Measurements from ENCODE around the gene GIMAP8.
"Not testable (repeated sequence)": the region's sequence is repeated elsewhere in the genome, so short reads cannot be mapped to it uniquely, and the experiment has no call there.

Gene GIMAP8

DNA sequence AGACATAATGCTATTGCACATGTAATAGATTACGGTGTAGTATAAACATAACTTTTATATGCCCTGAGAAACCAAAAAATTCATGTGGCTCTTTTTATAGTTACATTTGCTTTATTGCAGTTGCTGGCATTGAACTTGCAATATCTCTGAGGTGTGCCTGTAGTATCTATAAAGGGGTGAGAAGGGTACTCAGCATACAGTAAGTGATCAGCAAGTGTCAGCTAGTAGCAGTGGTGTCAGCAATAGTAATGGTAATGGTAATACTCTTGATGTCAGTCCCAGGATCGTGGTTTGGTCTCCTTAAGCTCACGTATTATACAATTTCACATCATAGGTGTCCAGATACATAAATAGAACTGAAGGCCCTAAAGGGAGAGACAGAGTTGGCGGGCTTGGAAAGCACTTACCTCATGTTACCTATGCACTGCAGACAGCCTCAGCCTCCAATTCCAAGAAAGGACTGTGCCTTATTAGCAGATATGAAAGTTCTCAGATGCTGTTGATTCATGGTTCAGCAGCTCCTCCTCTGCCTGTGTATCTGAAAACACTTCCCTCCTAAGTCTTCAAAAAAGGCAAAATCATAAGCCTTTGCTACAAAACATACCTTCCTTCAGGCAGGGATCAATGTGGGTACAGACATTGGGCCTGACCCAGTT is 57.6 kb downstream of the GIMAP8 start:
- no peak for DNase-seq

DNA sequence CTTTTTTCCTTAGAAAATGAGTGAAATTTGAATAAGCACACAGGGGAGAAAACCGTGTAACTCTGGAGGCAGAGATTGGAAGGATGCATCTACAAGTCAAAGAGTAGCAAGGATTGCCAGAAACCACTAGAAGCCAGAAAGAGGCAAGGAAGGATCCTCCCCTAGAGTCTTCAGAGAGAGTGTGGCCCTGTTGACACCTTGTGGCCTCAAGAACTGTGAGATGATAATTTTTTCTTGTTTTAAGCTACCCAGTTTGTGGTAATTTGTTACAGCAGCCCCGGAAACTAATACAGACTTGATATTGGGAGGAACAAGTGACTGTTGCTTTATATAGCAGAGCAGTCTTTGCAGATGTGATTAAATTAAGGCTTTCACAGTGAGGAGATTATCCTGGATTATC is 60.6 kb downstream of the GIMAP8 start:
- no peak for DNase-seq

DNA sequence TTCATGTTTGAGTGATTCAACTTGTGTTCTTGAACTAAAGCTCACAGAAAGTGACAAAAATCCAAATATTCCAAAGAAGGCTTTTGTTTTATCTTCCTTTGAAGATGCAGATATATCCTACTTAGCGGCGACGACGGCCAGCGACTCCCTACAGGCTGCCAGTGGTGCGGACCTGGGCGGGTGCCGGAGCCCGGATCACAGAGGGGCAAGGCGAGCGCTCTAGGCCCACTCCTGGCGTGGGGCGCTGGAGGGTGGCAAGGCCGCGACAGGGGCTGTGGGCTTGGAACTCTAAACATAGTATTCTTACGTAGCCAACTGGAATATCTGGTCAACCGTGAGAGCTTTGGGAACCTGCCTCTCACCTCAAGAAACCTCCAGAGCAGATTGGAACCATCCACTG is 63.3 kb downstream of the GIMAP8 start:
- DNase-seq: no peak

DNA sequence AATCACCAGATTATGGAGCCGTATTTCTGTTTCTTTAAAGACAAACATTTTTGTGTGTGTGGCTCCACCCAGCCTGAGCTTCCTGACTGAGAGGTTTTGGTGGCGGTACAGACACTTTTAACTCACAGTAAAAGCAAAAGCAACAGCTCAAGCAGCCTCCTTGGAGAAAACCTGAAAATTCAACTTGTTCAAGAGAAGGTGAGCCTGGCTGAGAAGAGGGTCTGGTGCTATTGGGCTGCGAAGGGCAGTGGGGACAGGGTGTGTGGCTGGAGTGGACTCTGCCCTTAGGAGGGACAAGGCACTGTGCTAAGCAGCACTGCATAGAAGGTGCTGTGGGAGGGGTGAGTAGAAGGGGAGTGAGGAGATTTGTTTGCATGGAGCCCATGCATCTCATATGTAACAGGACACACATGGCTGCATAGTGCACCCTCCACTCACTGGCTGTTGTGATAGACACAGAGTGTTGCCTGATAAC is 64.4 kb downstream of the GIMAP8 start, which contains the start of gene GIMAP7:
Gene GIMAP7 (plus strand): TSS at position 125 of the 475 bp plus-strand sequence. CDS start 5,103 bp downstream, outside the sequence.
- no peak for DNase-seq

DNA sequence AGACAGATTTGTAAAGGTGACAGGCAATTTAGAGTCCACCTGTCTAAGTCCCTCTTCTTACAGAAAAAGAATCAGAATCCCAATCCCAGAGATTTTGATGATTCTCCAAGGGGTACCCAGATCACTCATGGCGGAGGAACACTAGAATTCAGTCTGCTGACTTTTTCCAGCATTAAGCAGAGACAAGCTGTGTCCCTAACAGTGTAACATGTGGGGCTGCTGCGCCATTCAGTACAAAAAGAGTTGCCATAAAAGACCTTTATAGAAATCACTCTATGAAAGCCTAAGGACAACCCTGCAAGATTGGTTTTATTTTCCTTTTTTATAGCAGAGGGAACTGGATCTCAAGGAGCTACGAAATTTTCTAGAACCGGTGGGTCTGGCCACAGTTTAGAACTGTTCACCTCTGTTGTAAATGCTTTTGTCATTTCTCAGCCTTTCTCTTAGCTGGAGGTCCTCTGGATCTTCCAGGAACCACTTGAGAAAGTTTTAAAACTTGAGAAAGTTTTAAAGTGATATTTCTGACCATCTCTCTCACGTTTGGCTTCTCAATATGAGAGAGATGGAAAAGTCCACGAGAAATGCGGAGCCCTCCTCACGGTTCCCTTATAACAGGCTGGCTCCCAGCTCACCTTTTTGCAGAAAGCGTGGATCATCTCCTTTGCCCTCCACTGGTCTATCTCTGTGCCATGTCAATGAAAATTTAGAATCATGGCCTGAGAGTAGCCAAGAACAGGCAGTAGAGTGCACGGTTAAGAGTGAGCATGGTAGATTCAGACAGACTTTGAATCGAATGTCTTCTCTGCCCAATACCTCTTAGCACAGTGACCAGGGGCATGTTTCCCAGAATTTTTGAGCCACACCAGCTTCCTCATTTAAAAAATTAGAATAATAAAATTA is 65.1 kb downstream of the GIMAP8 start:
- DNase-seq: no peak

DNA sequence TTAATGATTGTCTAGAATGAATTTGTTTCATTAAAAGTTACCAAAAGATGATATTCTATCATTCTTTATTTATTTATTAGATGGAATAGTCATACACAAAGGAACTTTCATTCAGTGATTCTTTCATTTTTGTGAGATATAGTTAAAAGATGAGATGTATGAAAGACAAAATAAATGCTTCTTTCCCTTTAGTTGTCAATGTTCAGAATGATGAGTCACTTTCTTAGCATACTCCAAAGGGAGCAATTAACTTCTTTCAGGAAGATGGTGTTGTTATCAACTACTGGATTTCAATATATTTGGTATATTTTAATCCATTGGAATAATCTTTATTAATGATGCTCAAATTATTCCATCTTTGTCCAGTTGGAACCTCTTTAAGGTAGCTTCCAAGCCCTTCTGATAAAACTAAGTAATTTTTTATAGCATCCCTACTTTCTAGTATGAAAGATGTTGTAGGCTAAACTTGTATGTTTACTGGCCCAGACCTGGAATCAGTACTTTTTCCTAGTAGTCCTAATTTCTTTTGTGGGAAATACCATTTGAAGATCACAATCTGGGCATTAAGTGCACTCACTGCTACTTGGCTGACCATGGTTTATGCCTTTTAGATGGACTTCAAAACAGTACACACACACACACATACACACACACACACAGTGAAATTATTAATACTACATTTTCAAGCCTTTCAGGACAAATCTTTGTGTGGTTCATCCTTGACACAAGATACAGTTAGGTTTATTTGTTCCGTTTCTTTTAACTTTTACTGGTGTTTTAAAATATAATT is 66.7 kb downstream of the GIMAP8 start:
- no peak for DNase-seq

DNA sequence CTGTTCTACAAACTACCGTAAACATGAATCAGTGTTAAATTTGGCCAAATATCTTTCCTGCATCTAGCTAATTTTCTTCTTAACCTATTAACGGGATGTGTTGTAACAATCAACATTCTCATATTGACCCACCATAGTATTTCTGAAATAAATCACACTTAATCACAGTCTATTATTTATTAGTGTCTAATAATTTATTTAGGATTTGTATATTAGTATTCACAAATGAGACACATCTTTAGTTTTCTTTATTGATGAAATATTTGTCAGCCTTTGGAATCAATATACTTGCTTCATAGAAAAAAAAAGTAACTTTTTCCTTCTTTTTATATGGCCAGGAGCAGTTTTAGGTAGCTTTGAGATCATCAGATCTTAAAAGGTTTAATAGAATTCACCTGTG is 68.9 kb downstream of the GIMAP8 start:
- no peak for DNase-seq

DNA sequence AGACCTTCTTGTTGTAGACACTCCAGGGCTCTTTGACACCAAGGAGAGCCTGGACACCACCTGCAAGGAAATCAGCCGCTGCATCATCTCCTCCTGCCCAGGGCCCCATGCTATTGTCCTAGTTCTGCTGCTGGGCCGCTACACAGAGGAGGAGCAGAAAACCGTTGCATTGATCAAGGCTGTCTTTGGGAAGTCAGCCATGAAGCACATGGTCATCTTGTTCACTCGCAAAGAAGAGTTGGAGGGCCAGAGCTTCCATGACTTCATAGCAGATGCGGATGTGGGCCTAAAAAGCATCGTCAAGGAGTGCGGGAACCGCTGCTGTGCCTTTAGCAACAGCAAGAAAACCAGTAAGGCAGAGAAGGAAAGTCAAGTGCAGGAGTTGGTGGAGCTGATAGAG is 69.7 kb downstream of the GIMAP8 start:
- no peak for DNase-seq

DNA sequence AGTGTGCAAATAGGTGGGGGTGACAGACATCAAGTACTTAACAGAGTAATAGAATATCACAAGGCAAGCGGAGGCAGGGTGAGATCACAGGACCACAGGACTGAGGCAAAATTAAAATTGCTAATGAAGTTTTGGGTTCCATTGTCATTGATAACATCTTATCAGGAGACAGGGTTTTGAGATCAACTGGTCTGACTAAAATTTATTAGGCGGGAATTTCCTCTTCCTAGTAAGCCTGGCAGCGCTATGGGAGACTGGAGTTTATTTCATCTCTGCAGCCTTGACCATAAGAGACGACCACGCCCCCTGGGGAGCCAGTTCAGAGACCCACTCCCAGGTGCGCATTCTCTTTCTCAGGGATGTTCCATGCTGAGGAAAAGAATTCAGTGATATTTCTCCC is 72.5 kb downstream of the GIMAP8 start:
- DNase-seq: not testable (repeated sequence)

DNA sequence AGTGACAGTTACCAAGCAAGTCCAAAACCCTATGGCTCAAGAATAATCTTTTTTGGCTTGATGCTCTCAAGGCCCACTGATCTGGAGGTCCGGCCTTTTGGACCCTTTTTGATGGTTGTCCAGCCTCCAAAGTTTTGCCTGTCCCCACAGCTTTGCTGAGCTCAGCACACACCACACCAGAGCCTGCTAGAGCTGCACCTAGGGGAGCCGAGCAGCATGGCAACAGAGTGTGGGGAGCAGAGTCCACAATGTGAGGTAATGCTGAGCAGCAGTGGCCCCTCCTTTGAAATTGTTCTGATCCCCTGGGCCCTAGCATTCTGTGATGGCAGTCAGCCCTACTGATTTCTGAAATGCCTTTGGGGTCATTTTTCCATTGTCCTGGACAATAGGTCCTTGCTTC is 73.6 kb downstream of the GIMAP8 start:
- no peak for DNase-seq
